ENCODE data around the gene NCOA1. TPM values are rescaled to one million over a fixed set of nuclear protein-coding genes. Genes with fewer than 3 reads are reported as not detected.

Gene NCOA1
- total and polyA plus RNA-seq, 10 of the 15 experiments (the other 5 are each of a cell fraction or from before 2014, with no cell fraction given), result 1.8 to 35.6 (median 6.1) TPM

GRCh38 chr2:24539258-24539657 is 48.2 kb downstream of the NCOA1 start (continued):
- TF ChIP-seq ZNF687 (IDR thresholded peaks at IDR 0.05), result no peak
- no peak for TF ChIP-seq PRDM15 (CRISPR knock-in tag; IDR thresholded peaks at IDR 0.05)
- no peak for TF ChIP-seq POLR2AphosphoS2 (IDR thresholded peaks at IDR 0.05; ENCODE audit: low read depth, low read length)
- TF ChIP-seq CEBPB (IDR thresholded peaks at IDR 0.05; ENCODE audit: borderline replicate concordance in 1 of 2, low read depth in 2 of 2, low read length in 2 of 2), result no peak
- TF ChIP-seq ATF7 (IDR thresholded peaks at IDR 0.05; ENCODE audit: low read depth), result no peak
- TF ChIP-seq NFYB (IDR thresholded peaks at IDR 0.05; ENCODE audit: insufficient read depth, low read depth, low read length), result no peak
- TF ChIP-seq ELK1 (IDR thresholded peaks at IDR 0.05; ENCODE audit: low read depth, low read length), result no peak
- TF ChIP-seq WRNIP1 (IDR thresholded peaks at IDR 0.05; ENCODE audit: borderline replicate concordance, low read depth, low read length), result no peak
- TF ChIP-seq IKZF2 (IDR thresholded peaks at IDR 0.05), result no peak
- TF ChIP-seq PBX3 (IDR thresholded peaks at IDR 0.05; ENCODE audit: insufficient replicate concordance, low read depth, low read length), result no peak
- no peak for TF ChIP-seq JUNB (IDR thresholded peaks at IDR 0.05)
- TF ChIP-seq CBX5 (IDR thresholded peaks at IDR 0.05; ENCODE audit: low read depth), result no peak
- TF ChIP-seq CTCF (IDR thresholded peaks at IDR 0.05 in 2 of 3, conservative IDR thresholded peaks at IDR 0.05 in 1 of 3; ENCODE audit: control insufficient read depth in 2 of 3, extremely low read depth in 1 of 3, insufficient read depth in 1 of 3, low read depth in 3 of 3, low read length in 3 of 3), result no peak
- no peak for TF ChIP-seq CHD1 (IDR thresholded peaks at IDR 0.05; ENCODE audit: low read depth, low read length)

Data from GM12878 (cell line).